Activated CD4-positive, alpha-beta T cell treated with anti-CD3 and anti-CD28 coated beads, Interleukin-2, amount 50 U/mL, for 16 hours (primary cell): ENCODE results near the gene FAM9A.
A peak's percentile ranks its signal among the peaks of the same experiment; 100 is the strongest.
"Not testable (repeated sequence)": the region's sequence is repeated elsewhere in the genome, so short reads cannot be mapped to it uniquely, and the experiment has no call there.

Experiments
- DNase-seq: peaks from one replicate; pipeline ENCODE4 v3.0.0-alpha.2; 2020

FAM9A gene

DNA sequence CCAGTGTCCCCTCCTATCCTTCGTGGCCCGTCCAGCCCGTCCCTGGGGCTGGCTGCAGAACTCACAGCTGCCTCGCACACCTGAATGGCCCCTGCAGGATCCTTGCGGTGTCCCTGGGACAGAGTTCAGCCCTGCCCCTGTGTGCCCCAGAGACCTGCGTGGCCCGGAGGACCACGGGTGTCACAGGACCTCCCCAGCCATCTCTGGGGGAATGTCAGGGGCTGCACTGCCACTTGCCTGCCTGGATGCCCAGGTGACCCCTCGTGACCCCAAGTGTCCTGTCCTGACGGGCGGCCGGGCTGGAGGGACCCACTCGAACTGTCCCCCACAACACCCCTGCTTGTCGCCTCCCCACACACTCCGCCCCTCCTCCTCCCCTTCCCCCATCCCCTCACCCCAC is 832 bp downstream of the FAM9A start:
- DNase-seq: not testable (repeated sequence)

DNA sequence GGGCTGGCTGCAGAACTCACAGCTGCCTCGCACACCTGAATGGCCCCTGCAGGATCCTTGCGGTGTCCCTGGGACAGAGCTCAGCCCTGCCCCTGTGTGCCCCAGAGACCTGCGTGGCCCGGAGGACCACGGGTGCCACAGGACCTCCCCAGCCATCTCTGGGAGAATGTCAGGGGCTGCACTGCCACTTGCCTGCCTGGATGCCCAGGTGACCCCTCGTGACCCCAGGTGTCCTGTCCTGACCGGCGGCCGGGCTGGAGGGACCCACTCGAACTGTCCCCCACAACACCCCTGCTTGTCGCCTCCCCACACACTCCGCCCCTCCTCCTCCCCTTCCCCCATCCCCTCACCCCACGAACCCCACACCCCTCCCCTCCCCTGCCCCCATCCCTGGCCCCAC is 1.9 kb downstream of the FAM9A start:
- not testable (repeated sequence) for DNase-seq

DNA sequence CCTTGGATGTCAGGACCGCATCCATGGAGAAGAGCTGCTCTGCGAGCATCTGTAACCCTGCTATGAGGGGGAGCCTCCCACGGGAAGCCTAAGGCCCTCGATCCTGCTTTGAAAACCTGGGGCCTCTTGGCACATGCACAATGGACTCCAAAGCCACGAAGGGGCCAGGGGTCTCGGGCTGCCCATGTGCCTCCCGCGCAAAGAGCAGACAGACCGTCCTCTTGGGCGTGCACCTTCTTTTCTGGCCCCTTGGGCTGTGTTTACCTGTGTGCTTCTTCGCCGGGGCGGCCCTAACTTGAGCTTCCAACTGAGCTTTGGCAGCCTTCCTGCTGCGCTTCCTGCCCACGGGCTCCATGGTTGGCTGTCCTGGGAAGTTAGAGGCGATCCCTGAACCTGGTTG is 2.5 kb downstream of the FAM9A start:
- not testable (repeated sequence) for DNase-seq

DNA sequence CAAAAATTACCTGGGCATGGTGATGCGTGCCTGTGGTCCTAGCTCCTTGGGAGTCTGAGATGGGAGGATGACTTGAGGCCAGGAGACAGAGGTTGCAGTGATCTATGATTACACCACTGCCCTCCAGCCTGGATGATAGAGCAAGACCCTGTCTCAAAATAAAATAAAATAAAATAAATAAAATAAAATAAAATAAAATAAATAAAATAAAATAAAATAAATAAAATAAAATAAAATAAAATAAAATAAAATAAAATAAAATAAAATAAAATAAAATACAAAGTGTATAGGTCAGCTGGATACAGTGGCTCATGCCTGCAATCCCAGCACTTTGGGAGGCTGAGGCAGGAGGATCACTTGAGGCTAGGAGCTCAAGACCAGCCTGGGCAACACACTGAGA is 14.1 kb downstream of the FAM9A start:
- not testable (repeated sequence) for DNase-seq

DNA sequence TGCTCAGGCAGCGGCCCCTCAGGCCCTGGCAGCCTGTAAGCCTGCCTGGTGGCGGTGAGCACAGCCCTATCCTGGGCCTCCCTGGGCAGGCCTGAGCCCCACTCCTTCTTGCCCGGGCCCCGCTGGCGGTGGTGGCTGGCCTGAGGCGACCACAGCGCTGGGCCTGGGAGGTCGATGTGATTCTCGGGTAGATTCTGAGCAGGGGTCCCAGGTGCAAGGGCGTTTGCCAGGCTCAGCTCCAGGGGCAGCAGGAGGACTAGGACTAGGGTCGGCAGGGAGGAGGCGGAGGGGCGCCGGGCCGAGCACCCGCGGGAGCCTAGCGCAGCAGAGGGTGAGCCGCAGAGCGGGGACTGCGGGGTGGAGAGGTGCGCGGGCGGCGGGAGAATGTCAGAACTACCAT is 17.0 kb downstream of the FAM9A start:
- DNase-seq: no peak

DNA sequence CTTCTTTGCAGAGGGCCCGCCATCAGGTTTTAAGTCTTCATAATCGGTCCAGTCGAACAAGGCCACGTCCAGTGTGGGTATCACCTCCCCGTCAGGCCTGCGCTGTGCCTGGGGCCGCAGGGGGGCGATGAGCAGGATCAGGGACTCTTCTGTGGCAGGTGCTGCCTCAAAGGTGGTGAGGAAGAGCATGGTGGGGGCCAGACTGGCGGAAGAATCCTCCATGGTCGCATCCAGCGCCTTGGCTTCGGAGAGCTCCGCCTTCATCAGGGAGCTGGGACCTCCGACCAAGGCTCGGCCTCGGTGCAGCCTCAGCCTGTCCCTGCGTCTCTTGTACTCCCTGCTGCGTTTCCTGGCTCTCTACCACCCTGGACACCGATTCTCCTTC is 17.5 kb downstream of the FAM9A start:
- DNase-seq: no peak

DNA sequence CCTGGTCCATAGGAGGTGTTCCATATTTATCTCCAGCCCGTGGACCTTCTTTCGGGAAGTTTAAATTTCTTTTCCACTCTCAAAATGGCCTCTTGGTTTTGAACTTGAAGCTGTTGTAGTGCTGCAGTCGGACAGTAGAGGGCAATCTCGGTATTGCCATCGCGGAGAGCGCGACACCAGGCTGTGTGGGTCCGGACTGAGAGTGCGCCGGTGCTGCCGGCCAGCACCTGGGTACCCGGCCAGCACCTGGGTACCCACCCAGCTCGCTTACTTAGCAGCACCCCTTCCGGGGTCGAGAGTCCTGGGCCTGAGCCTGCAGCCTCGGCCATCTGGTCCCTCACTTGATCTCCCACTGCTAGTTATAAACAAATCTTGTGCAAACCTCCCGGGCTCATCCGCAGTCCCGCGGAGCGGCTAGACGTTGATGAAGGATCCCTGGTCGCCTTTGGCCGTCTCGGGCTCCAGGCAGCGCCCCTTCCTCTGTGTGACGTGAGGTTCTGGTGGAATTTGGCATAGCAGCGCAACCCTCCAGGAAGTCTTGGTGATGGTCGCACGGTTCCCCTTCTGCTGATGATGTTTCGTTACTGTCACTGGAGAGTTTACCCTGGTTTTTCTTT is 18.0 kb downstream of the FAM9A start:
- peak; percentile 58 for DNase-seq

- no peak for DNase-seq
Measured at GRCh38 chrX:8782595-8782994, 18.6 kb downstream of the FAM9A start.

DNA sequence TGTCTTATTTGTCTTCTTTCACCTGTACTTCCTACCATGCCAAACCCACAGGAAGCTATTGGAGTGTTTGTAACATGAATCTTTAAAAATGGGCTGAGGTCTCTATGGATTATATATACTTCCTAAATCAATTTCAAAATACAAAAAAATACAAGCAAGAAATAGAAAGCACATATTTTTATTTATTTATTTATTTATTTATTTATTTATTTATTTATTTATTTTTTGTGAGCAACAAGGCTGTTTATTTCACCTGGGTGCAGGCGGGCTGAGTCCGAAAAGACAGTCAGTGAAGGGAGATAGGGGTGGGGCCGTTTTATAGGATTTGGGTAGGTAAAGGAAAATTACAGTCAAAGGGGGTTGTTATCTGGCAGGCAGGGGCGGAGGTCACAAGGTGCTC is 19.3 kb downstream of the FAM9A start:
- DNase-seq: not testable (repeated sequence)

GRCh38 chrX:8773117-8773516 is 28.1 kb downstream of the FAM9A start:
- no peak for DNase-seq

DNA sequence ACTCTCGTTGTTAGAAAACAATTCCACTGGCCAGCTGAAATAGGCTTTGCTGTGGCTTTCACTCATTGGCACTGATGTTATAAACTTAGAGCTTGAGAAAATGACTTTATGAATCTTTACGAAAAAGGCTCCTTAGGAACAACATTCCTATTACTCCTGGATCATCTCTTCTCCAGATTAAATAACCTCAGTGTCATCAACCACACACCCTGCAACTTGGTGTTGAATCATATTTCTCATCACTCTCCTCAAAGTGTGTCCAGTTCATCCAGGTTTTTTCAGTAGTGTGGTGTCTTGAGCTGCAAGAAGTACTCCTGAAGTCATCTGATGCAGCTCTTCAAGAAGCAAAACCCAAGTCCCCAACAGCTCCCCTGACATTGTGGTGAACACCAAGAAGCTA is 41.2 kb downstream of the FAM9A start:
- no peak for DNase-seq

- DNase-seq: not testable (repeated sequence)
Measured at GRCh38 chrX:8758706-8759105, 42.5 kb downstream of the FAM9A start.

DNA sequence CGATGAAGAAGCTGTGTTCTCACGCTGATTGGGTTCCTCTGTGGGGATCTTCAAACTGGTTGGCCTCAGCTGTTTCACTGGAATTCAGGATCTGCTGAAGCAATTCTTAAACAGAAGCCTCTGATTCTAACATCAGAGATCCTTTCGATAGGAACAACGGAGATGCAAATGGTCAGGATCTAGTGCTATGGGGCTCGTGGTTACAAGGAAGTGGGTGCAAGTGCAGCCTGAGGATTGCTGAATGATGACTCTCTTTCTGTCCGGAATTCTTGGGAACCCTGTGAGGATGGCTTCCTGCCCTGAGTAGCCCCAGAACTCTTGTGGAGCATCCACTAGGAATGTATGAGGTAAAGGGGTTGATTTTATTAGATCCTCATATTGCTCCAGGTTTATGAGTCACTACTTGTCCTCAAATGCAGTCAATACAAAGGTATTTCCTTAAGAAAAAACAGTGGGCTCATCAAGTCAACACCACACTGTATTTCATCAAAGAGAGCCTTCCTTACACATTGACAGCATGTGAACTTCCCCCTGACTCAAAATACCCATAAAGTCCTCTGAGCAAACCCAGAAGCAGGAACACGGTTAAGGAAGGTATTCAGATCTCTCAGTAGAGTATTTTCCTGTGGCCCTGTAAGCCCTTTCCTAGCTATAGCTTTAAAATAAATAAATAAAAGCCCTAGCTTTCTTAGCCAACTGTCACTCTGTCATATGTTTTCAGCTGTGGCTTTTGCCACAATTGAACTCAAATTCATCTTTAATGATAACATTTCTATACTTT is 43.4 kb downstream of the FAM9A start:
- not testable (repeated sequence) for DNase-seq

- DNase-seq: no peak
Measured at GRCh38 chrX:8755813-8756212, 45.4 kb downstream of the FAM9A start.

GRCh38 chrX:8755116-8755515 is 46.1 kb downstream of the FAM9A start:
- no peak for DNase-seq

GRCh38 chrX:8749697-8750096 is 51.5 kb downstream of the FAM9A start:
- no peak for DNase-seq

DNA sequence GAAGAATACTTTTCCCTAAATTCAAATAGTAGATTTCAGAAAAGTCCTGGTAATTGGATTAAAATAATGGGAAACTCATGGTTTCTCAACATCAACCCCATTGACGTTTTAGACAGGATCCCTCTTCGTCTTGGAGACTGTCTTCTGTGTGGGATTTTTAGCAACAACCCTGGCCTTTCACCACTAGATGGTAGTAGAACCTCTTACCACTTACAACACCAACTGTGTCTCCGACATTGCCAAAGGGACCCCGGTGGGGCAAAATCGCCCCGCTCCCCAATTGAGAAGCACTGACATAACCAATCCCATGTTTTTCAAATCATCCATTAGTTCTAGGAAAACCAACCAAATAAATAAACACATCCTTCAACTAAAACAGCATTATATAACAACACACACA is 52.3 kb downstream of the FAM9A start:
- DNase-seq: peak; percentile 19

GRCh38 chrX:8743126-8743732 is 58.0 kb downstream of the FAM9A start:
- DNase-seq: peak; percentile 63

DNA sequence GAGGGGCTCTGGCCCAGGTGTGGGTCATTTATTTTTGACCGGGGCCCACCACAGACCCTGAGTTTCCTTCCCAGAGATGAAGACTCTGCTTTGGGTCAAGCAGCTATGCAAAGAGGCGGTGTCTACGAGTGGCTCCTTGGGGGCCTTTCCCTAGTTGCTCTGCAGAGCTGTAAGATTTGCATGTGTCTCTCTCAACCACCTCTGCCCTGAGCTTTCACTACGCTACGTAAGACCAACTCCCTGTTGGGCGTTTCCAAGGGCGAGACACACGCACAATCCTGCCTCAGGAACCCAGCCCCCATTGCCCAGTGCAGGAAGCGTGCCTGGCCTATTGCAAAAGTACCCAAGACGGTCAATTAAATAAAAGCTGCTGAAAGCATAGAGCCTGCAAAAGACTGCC is 59.2 kb downstream of the FAM9A start:
- DNase-seq: no peak
